PFSK-1 (cell line): Measurements from ENCODE around the gene CLCN6.

ENCODE experiments used
- FOXP2 ChIP-seq: optimal IDR thresholded peaks from 2 replicates; pipeline ENCODE3; 2011; ENCODE audit warnings: borderline replicate concordance, control low read depth, inconsistent platforms; ENCODE audit not compliant: insufficient read depth; ENCODE audit errors: extremely low read length, extremely low read depth
- POLR2AphosphoS5 ChIP-seq: IDR thresholded peaks from 2 replicates; pipeline ENCODE4 v1.6.1; 2012; ENCODE audit warnings: low read depth, mild to moderate bottlenecking, control low read depth, low read length, moderate library complexity
- REST ChIP-seq, 2 experiments: IDR thresholded peaks; 2 replicates each; pipeline versions ENCODE4 v1.6.1 to v1.8.0; 2011 to 2012; ENCODE audit warnings: low read depth in 2 of 2, low read length in 2 of 2, control low read depth in 1 of 2, inconsistent platforms in 1 of 2, mild to moderate bottlenecking in 1 of 2, moderate library complexity in 1 of 2; ENCODE audit not compliant: insufficient read depth in 1 of 2
- SIN3A ChIP-seq: IDR thresholded peaks from 2 replicates; pipeline ENCODE4 v1.6.1; 2012; ENCODE audit warnings: mild to moderate bottlenecking, low read length, moderate library complexity, borderline replicate concordance; ENCODE audit not compliant: insufficient read depth
- TAF1 ChIP-seq: IDR thresholded peaks from 2 replicates; pipeline ENCODE4 v1.6.1; 2012; ENCODE audit warnings: low read length, control low read depth, borderline replicate concordance; ENCODE audit not compliant: insufficient read depth

The CLCN6 gene

GRCh38 chr1:11848373-11848700 is 42.3 kb downstream of the CLCN6 start:
- TF ChIP-seq POLR2AphosphoS5 (no peak), REST (IDR thresholded peaks at IDR 0.05; ENCODE audit: insufficient read depth in 1 of 2, low read depth in 2 of 2, low read length in 2 of 2) (no peak), SIN3A (no peak), TAF1 (no peak)

- TF ChIP-seq REST (IDR thresholded peaks at IDR 0.05; ENCODE audit: insufficient read depth in 1 of 2, low read depth in 2 of 2, low read length in 2 of 2): no peak
- no peak for TF ChIP-seq SIN3A
- no peak for TF ChIP-seq POLR2AphosphoS5
- TF ChIP-seq FOXP2: no peak
- TF ChIP-seq TAF1: no peak
Measured at GRCh38 chr1:11850156-11850555, 44.2 kb downstream of the CLCN6 start.

- TF ChIP-seq FOXP2: no peak
- no peak for TF ChIP-seq REST (IDR thresholded peaks at IDR 0.05; ENCODE audit: insufficient read depth in 1 of 2, low read depth in 2 of 2, low read length in 2 of 2)
- TF ChIP-seq SIN3A: no peak
- no peak for TF ChIP-seq POLR2AphosphoS5
- no peak for TF ChIP-seq TAF1
Measured at GRCh38 chr1:11851180-11851579, 45.2 kb downstream of the CLCN6 start.

GRCh38 chr1:11854519-11854918 is 48.5 kb downstream of the CLCN6 start:
- TF ChIP-seq FOXP2 (no peak), TAF1 (no peak), REST (IDR thresholded peaks at IDR 0.05; ENCODE audit: insufficient read depth in 1 of 2, low read depth in 2 of 2, low read length in 2 of 2) (no peak), POLR2AphosphoS5 (no peak), SIN3A (no peak)

- TF ChIP-seq POLR2AphosphoS5 (no peak), SIN3A (no peak), REST (IDR thresholded peaks at IDR 0.05; ENCODE audit: insufficient read depth in 1 of 2, low read depth in 2 of 2, low read length in 2 of 2) (no peak), FOXP2 (no peak), TAF1 (no peak)
Measured at GRCh38 chr1:11855430-11855829, 49.4 kb downstream of the CLCN6 start.
